Superior temporal gyrus (tissue), 1 donor: ENCODE data around the gene PPFIBP1.
"Not testable (repeated sequence)": the region's sequence is repeated elsewhere in the genome, so short reads cannot be mapped to it uniquely, and the experiment has no call there.

Experiments used
- DNase-seq: peaks from one replicate; pipeline ENCODE4 v3.0.0-alpha.2; 2016; ENCODE audit errors: extremely low spot score

The PPFIBP1 gene

GRCh38 chr12:27591698-27592097, 67.7 kb downstream of the PPFIBP1 start:
- not testable (repeated sequence) for DNase-seq

- peak; percentile 64 for DNase-seq
These were observed 68.5 kb downstream of the PPFIBP1 start for GRCh38 chr12:27592548-27592947.

DNA sequence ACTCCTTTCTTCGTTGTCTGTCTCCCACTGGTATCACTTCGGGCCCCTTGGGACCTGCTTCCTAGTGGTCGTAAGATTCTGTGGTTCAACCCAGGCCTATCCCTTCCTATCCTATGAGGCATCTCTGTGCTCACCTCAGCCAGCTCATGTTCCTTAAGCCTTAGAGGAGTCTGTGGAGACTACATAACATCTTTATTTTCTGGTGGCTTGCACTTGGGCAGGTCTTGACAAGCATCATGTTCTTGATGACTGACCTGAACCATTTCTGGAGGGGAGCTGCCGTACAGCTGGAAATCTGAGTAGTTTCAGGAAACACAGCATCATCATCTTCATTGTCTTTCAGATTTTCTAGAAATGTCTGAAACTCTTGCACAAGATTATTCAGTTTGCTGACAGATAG, 69.3 kb downstream of the PPFIBP1 start:
- DNase-seq, result no peak

DNA sequence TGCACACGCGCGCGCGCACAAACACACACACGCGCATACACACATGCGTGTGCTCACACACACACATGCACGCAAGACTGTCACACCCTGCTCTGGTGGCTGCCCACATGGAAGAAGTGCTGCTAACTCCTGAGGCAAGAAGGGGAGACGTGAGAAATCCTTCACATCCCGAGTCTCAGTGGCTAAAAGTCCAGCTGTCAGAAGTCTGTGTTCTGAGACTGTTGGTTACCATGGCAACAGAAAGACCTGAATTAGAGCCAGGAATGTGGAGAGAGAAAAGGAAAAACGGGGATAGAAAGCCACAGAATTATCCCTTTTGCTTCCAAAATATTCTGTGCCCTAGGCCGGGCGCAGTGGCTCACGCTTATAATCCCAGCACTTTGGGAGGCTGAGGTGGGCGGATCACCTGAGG, 71.2 kb downstream of the PPFIBP1 start:
- DNase-seq, result peak; percentile 89

- DNase-seq, result not testable (repeated sequence)
These were observed 74.9 kb downstream of the PPFIBP1 start for GRCh38 chr12:27598866-27599265.

GRCh38 chr12:27601056-27601828, 77.2 kb downstream of the PPFIBP1 start:
- DNase-seq, result not testable (repeated sequence)

- DNase-seq, result no peak
These were observed 78.5 kb downstream of the PPFIBP1 start for GRCh38 chr12:27602516-27602915.

GRCh38 chr12:27604431-27604830, 80.4 kb downstream of the PPFIBP1 start:
- peak; percentile 56 for DNase-seq

GRCh38 chr12:27606986-27607385, 83.0 kb downstream of the PPFIBP1 start:
- no peak for DNase-seq

DNA sequence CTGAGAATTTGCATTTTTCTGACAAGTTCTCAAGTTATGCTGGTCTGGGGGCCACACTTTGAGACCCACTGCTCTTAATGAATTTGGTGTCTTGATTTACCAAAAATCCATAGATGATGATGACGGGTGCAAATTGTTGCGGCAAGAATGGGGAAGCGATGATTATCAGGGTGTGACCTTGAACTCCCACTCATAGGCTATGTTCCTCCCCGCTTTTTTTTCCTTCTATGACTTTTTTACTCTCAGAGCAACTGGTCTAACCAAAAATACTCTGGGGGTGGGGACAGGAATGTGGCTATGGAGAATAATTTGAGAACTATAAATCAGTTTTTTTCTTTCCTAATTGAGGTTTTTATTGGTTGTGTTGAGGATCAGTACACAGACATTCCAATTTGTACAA, 83.6 kb downstream of the PPFIBP1 start:
- no peak for DNase-seq

DNA sequence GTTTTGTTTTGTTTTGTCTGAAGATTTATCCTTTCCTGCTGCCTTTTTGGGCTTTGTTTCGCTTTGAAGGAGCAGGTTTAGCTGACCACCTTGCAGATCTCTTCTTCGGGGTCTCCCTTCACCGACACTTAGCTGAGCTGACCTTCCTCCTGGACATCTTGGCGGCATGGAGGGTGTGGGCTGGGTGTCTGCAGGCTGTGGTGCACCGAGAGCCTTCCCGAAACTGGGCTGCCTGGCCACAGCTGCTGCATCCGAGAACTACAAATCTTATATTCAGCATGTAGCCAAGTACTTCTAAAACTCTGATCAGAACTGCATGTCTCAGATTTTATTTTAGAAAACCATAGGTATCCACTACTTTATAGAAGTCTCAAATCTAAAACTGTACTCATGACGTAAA, 84.9 kb downstream of the PPFIBP1 start:
- DNase-seq, result no peak

DNA sequence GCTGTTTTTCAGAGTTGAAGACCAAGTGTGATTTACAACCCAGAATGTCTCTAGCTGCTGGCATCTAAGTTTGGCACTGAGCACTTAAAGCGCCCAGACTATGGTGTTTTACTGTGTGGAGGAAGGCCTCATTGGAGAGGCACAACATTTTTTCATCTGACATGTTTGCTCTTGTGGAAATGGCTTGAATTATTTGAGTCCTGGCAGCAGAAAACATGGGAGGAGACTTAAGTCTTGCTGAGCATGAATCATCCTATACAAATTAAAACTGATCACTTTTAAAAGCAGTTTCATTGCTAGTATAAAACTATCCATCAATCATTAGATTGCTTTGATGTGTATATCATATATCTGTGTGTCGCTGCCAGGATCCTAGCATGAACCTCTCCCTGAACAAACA, 86.4 kb downstream of the PPFIBP1 start:
- no peak for DNase-seq

DNA sequence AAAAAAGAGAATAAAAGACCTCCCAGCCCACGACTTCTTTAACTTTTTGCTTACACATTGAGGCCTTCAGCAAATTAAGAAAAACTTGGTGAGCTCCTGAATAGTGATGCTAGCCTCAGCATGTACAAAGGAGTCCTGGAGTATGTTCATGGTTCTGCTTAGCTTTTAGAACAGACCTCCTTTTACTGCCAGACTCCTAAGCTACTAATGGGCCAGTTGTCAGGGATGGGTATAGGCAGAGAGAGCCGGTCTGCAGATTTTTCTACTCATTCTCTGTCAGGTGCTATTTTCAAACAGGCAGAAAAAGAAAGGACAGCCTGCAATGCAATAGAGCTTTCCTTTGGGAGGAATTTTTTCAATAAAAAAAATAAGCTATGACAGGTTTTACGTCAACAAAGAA, 90.4 kb downstream of the PPFIBP1 start:
- no peak for DNase-seq

GRCh38 chr12:27614866-27615265, 90.9 kb downstream of the PPFIBP1 start:
- DNase-seq, result no peak

- no peak for DNase-seq
These were observed 91.4 kb downstream of the PPFIBP1 start for GRCh38 chr12:27615331-27615891.

- DNase-seq, result no peak
These were observed 92.5 kb downstream of the PPFIBP1 start for GRCh38 chr12:27616356-27617142.

DNA sequence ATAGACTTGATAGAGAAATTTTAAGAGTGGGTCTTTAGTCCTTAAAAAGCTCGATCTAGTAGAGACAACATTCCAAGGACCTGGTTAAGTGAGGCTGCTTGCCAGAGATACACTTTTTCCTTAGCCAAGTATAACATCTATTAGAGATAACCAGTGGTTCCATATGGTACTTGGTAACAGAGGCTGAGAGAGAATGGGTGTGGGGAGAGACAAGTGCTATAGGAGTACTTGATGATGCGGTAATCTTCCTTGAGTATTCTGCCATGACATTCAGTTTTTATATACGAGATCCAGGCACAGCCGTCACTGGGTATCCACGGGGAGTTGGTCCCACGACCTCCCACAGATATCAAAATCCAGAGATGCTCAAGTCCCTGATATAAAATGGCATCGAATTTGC, 94.8 kb downstream of the PPFIBP1 start:
- no peak for DNase-seq

- DNase-seq, result peak; percentile 62
These were observed 95.3 kb downstream of the PPFIBP1 start for GRCh38 chr12:27619308-27619707.

- no peak for DNase-seq
These were observed 96.1 kb downstream of the PPFIBP1 start for GRCh38 chr12:27620121-27620520.

GRCh38 chr12:27622436-27623195, 98.6 kb downstream of the PPFIBP1 start:
- DNase-seq, result no peak

DNA sequence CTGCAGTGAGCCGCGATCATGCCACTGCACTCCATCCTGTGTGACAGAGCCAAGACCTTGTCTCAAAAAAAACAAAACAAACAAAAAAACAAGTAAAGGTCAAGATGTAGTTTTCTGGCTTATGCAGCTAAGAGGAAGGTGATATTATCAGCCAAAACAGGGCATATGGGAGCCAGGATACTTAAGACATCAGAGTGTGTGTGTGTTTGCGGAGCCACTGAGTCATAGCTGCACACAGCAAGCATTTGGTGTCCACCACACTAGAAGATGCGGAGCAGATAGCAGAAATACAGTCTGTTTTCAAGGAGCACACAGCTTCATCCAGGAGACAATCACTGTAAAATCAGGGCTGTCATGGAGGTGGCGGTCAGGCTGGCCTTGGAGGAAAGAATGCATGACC, 99.6 kb downstream of the PPFIBP1 start:
- no peak for DNase-seq

DNA sequence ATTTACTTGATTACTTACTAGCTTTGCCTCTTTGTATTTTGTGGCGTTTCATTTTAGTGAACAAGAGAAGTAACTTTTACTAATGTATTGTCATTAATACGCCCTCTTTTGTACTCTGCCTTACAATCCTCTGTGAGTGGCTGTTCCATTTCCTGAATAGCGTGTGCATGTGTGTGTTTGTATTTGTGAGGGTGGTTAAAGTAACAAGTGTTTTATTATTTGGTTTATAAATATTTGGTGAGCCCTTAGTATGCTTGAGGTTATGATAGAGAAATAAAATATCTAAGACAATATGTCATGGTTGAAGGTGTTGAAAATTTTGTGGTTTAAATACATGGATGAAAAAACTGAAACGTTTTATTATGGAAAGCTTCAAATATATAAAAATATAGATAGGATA, 100.6 kb downstream of the PPFIBP1 start:
- DNase-seq, result no peak
